NCI-H526 (cell line): ENCODE data around the gene EFNB1.
A peak's percentile ranks its signal among the peaks of the same experiment; 100 is the strongest.
"Not testable (repeated sequence)": the region's sequence is repeated elsewhere in the genome, so short reads cannot be mapped to it uniquely, and the experiment has no call there.

ENCODE experiments used
- DNase-seq, 2 experiments: peaks; one replicate each; lab custom pipeline; 2025; lab: John Stamatoyannopoulos, UW

Gene EFNB1

GRCh38 chrX:68828740-68829581 is at the start of gene EFNB1:
Gene EFNB1, plus strand, starts transcription at chrX:68829021. Its CDS starts 756 bp downstream, at chrX:68829777.
- peak; percentile 92 to 96 for DNase-seq

GRCh38 chrX:68781295-68781694 is 47.5 kb upstream of the EFNB1 start:
- not testable (repeated sequence) for DNase-seq

GRCh38 chrX:68784816-68785215 is 44.0 kb upstream of the EFNB1 start:
- no peak for DNase-seq

GRCh38 chrX:68786581-68786980 is 42.2 kb upstream of the EFNB1 start:
- DNase-seq = not testable (repeated sequence)

- no peak for DNase-seq
Measured at GRCh38 chrX:68789966-68790365, 38.9 kb upstream of the EFNB1 start.

GRCh38 chrX:68792083-68792482 is 36.7 kb upstream of the EFNB1 start:
- DNase-seq = no peak

GRCh38 chrX:68794461-68794860 is 34.4 kb upstream of the EFNB1 start:
- DNase-seq = no peak

- DNase-seq = no peak
Measured at GRCh38 chrX:68795741-68796140, 33.1 kb upstream of the EFNB1 start.

GRCh38 chrX:68798400-68798799 is 30.4 kb upstream of the EFNB1 start:
- not testable (repeated sequence) for DNase-seq

- no peak for DNase-seq
Measured at GRCh38 chrX:68801737-68802290, 27.0 kb upstream of the EFNB1 start.

GRCh38 chrX:68807818-68808217 is 21.0 kb upstream of the EFNB1 start:
- DNase-seq = peak in 1 of 2 experiments; percentile 29

- peak in 1 of 2 experiments; percentile 42 for DNase-seq
Measured at GRCh38 chrX:68808686-68809357, 20.0 kb upstream of the EFNB1 start.

GRCh38 chrX:68820476-68821110 is 8.2 kb upstream of the EFNB1 start:
- no peak for DNase-seq

GRCh38 chrX:68821616-68822015 is 7.2 kb upstream of the EFNB1 start:
- DNase-seq = no peak

GRCh38 chrX:68822641-68823410 is 6.0 kb upstream of the EFNB1 start:
- DNase-seq = peak in 1 of 2 experiments; percentile 65

- DNase-seq = peak in 1 of 2 experiments; percentile 14
Measured at GRCh38 chrX:68823413-68824151, 5.2 kb upstream of the EFNB1 start.

GRCh38 chrX:68824152-68824433 is 4.7 kb upstream of the EFNB1 start:
- DNase-seq = no peak

- DNase-seq = no peak
Measured at GRCh38 chrX:68824565-68825125, 4.2 kb upstream of the EFNB1 start.

GRCh38 chrX:68826113-68826980 is 2.5 kb upstream of the EFNB1 start:
- no peak for DNase-seq

- no peak for DNase-seq
Measured at GRCh38 chrX:68827256-68827655, 1.6 kb upstream of the EFNB1 start.
